NB4 (cell line): ENCODE results near the gene PREPL.

ENCODE experiments used
- CTCF ChIP-seq: IDR thresholded peaks from one replicate; pipeline ENCODE4 v1.5.1; 2012; ENCODE audit warnings: low read depth, low read length
- POLR2A ChIP-seq: IDR thresholded peaks from 2 replicates; pipeline ENCODE4 v1.6.1; 2011; ENCODE audit warnings: mild to moderate bottlenecking; ENCODE audit not compliant: insufficient read length; ENCODE audit errors: extremely low read depth
- TF ChIP-seq, protein P1 (sequence below): IDR thresholded peaks from 2 replicates; pipeline ENCODE4 v1.6.1; 2011; ENCODE audit warnings: low read depth, low read length

DNA sequence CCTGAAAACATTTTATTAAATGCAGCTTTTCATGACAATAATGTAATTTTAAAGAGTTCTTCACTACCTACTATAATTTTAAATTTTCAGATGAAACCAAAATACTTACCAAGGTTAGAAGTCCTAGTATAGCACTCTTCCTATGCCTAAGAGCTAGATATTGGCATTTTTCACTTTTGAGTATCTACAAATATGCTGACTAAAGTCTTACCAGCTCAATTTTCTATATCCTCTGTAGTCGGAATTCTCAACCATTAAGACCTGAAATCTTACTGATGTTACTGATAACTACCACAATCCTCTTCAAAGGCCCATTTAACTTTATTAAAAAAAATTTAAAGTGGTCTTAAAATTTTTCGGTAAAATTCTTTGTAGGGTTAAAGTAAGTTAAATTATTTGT, 32.0 kb downstream of the PREPL start:
- no peak for TF ChIP-seq CTCF
- no peak for TF ChIP-seq POLR2A
- TF ChIP-seq, protein P1, sequence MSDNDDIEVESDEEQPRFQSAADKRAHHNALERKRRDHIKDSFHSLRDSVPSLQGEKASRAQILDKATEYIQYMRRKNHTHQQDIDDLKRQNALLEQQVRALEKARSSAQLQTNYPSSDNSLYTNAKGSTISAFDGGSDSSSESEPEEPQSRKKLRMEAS = no peak
